Nephron progenitor cell (in vitro differentiated cells): ENCODE results near the gene RAPGEF2.

Experiments used
- DNase-seq: peaks from one replicate; pipeline ENCODE4 v3.0.0; 2021
- H3K27ac Mint-ChIP-seq: 2 replicates; pipeline ENCODE4 v1.8.0; 2021; ENCODE audit warnings: mild to moderate bottlenecking, moderate library complexity, mixed read lengths
- H3K27me3 Mint-ChIP-seq: 2 replicates; pipeline ENCODE4 v1.8.0; 2021; ENCODE audit warnings: mild to moderate bottlenecking, low read depth, mixed read lengths; ENCODE audit not compliant: poor library complexity
- H3K36me3 Mint-ChIP-seq: 2 replicates; pipeline ENCODE4 v1.8.0; 2021; ENCODE audit warnings: low read depth, mixed read lengths
- H3K4me1 Mint-ChIP-seq: 2 replicates; pipeline ENCODE4 v1.8.0; 2021; ENCODE audit warnings: mixed read lengths
- H3K4me3 Mint-ChIP-seq: 2 replicates; pipeline ENCODE4 v1.8.0; 2021; ENCODE audit warnings: mild to moderate bottlenecking, moderate library complexity, mixed read lengths
- H3K9me3 Mint-ChIP-seq: 2 replicates; pipeline ENCODE4 v1.8.0; 2021; ENCODE audit warnings: mild to moderate bottlenecking, moderate library complexity, mixed read lengths
- TF ChIP-seq, protein P1 (sequence below): fragments of 200-600 bp; sonication (generic); IDR thresholded peaks from 2 replicates; pipeline ENCODE4 v1.5.0; 2021; ENCODE audit warnings: antibody characterized with exemption

Gene RAPGEF2

DNA sequence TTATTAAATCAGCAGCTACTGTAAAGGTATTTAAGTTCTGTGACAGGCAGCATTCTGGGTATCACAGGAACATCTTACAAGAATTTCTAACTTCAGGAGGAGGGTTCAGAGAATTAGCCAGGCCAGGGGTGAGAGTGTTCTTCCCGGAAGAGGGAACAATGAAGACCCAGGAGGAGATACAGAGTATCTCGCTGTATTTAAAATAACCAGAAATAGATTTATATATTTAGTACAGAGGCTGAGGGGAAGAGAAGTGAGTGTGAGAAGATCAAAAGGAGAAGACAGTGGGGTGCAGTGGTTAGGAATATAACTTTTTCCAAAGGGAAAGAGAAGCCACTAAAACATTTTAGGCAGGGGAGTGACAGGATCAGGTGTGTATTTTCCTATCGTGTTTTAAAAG, 186.8 kb downstream of the RAPGEF2 start:
- no peak overlapping the region for H3K4me3 Mint-ChIP-seq
- peaks cover 10% of the 10 kb centered on the region for H3K36me3 Mint-ChIP-seq
- no peaks in the 10 kb centered on the region for H3K4me1 Mint-ChIP-seq

DNA sequence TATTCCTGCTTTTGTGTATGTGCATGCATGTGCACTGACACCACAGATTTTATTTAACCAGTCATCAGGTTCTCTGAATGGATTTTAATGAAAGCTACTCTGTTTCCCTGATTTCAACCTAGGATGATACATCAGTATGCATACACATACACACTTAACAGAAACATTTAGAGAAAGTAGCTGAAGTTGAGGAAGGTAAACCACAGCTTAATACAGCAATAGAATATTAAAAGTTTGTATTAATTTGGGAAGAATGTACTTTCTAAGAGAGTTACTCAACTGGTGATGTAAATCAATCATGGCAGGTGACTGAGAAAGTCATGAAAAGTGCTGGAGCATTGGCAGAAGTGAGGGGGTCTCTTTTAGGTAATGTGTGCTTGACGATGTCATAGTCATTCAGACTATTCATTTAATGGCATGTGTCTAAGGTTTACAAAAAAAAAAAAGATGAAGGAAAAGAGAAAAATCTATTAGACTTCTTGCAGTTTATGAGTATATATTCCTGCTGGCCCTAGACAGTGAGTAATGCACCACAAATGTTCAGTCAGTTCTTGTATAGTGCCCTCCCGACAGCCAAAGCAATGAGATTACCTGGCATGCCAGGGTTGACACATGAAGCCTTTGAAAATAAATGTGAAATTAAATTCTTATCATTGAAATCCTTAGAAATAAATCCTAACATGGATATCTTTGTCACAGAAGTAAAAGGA, 187.6 kb downstream of the RAPGEF2 start:
- no peak for DNase-seq
- Mint-ChIP-seq H3K4me3 (no peak overlapping the region), H3K27me3 (no peaks in the 10 kb centered on the region), H3K36me3 (peaks cover 5% of the 10 kb centered on the region), H3K27ac (peak overlapping the region; percentile 50), H3K9me3 (no peaks in the 10 kb centered on the region), H3K4me1 (no peaks in the 10 kb centered on the region)
- TF ChIP-seq, protein P1, sequence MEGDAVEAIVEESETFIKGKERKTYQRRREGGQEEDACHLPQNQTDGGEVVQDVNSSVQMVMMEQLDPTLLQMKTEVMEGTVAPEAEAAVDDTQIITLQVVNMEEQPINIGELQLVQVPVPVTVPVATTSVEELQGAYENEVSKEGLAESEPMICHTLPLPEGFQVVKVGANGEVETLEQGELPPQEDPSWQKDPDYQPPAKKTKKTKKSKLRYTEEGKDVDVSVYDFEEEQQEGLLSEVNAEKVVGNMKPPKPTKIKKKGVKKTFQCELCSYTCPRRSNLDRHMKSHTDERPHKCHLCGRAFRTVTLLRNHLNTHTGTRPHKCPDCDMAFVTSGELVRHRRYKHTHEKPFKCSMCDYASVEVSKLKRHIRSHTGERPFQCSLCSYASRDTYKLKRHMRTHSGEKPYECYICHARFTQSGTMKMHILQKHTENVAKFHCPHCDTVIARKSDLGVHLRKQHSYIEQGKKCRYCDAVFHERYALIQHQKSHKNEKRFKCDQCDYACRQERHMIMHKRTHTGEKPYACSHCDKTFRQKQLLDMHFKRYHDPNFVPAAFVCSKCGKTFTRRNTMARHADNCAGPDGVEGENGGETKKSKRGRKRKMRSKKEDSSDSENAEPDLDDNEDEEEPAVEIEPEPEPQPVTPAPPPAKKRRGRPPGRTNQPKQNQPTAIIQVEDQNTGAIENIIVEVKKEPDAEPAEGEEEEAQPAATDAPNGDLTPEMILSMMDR, result no peak

More for the DNA sequence above, 186.8 kb downstream of the RAPGEF2 start:
- Mint-ChIP-seq H3K9me3 (no peaks in the 10 kb centered on the region), H3K27me3 (no peaks in the 10 kb centered on the region), H3K27ac (no peak overlapping the region)
- TF ChIP-seq, protein P1, result no peak
- no peak for DNase-seq

DNA sequence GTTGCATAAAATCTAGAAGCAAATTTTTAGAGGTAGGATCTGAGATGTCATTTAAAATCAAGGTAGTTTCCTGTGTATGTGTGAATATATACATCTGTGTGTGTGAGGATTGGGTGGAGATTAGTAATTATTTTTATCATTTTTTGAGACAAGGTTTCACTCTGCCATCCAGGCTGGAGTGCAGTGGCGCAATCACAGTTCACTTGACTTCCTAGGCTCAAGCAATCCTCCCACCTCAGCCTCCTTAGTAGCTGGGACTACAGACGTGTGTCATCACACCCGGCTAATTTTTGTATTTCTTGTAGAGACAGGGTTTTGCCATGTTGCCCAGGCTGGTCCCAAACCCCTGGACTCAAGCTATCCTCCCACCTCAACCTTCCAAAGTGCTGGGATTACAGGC, 188.3 kb downstream of the RAPGEF2 start:
- DNase-seq, result no peak
- no peak overlapping the region for H3K27ac Mint-ChIP-seq
- TF ChIP-seq, protein P1, result no peak
- H3K4me3 Mint-ChIP-seq, result no peak overlapping the region
- H3K36me3 Mint-ChIP-seq, result peaks cover under 1% of the 10 kb centered on the region
- H3K27me3 Mint-ChIP-seq, result no peaks in the 10 kb centered on the region
- H3K9me3 Mint-ChIP-seq, result no peaks in the 10 kb centered on the region
- no peaks in the 10 kb centered on the region for H3K4me1 Mint-ChIP-seq

DNA sequence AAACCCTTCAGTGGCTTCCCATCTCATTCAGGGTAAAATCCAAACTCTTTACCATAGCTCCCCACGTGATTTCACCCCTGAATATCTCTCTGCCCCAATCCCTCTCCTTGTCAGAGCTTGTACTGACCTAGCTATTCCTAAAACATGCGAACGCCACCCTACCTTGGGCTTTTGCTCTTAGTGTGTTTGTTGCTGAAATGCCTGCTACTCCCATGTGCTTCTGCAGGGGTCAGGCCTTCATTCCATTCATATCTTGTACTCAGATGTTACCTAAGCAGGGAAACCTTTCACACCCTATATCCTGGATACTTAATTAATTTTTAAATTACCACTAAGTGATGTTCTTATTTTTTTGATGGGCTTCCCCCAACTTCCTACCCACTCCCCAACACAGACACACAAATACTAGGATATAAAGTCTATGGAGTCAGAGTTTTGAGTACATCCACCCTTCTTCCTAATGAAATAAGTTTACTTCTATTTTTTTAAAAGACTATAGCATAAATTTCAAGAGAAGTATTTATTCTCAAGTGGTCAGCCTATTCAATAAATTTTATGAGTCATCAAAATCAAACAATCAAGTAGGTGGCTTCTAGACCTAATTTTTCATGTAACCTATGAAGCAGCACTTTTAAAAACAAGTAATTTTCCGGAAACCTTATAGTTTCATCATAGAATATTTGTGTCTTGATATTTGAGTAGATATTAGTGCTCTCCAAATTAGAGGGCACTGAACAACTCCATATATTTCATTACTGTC, 189.4 kb downstream of the RAPGEF2 start:
- TF ChIP-seq, protein P1, result no peak
- Mint-ChIP-seq H3K4me3 (no peak overlapping the region), H3K9me3 (no peaks in the 10 kb centered on the region), H3K27ac (peak overlapping the region; percentile 72), H3K4me1 (no peaks in the 10 kb centered on the region), H3K27me3 (no peaks in the 10 kb centered on the region), H3K36me3 (no peaks in the 10 kb centered on the region)
- DNase-seq, result no peak

DNA sequence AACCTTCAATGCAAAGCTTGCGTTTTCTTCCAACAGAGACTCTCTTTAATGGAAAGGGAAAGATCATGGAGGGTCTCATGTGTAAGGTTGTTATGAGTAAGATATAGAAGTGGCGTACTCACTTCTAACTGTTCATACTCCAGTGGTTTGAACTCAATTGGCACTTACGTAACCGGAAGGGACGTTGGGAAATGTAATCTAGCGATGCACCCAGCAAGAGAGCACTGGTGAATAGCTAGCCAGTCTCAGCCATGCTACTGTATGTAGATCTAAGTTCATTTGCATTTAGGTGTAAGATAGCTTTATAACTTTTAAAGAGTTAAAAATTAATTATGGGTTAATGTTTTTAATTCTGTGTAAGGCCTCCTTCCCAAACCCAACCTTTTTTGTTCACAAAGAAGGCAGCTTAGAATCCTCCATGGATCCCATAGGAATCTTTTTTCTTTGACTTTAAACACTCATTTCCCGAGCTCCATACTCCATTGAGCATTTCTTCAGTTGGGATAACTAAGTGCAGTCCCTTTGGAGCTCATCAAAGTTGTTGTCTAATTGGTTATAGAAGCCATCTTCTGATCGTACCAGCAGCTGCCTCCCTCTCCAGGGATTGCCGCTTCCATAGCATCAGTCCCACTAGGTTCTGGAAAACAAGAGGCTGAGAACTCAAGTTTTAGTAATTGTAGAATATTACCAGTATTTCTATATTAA, 191.1 kb downstream of the RAPGEF2 start:
- Mint-ChIP-seq H3K4me1 (no peaks in the 10 kb centered on the region), H3K4me3 (no peak overlapping the region), H3K27me3 (no peaks in the 10 kb centered on the region), H3K9me3 (no peaks in the 10 kb centered on the region), H3K27ac (no peak overlapping the region), H3K36me3 (no peaks in the 10 kb centered on the region)
- TF ChIP-seq, protein P1, result no peak
- DNase-seq, result no peak
